ENCODE results near the gene CLEC18B.
"Not testable (repeated sequence)": the region's sequence is repeated elsewhere in the genome, so short reads cannot be mapped to it uniquely, and the experiment has no call there.

The CLEC18B gene
- total RNA-seq = 0 to 2.6 (median 0.11) reads per million in 17 experiments

- DNase-seq = not testable (repeated sequence)
Measured at GRCh38 chr16:74420612-74421481, at the start of gene CLEC18B. Gene CLEC18B, minus strand, starts transcription at chr16:74421478. Its CDS starts 208 bp downstream, at chr16:74421270.

GRCh38 chr16:74469946-74470478 is 48.7 kb upstream of the CLEC18B start:
- no peak for DNase-seq

GRCh38 chr16:74468807-74469525 is 47.7 kb upstream of the CLEC18B start:
- no peak for DNase-seq

GRCh38 chr16:74466872-74467271 is 45.6 kb upstream of the CLEC18B start:
- no peak for DNase-seq

- DNase-seq = no peak
Measured at GRCh38 chr16:74465851-74466685, 44.8 kb upstream of the CLEC18B start.

GRCh38 chr16:74465281-74465680 is 44.0 kb upstream of the CLEC18B start:
- DNase-seq = no peak

- no peak for DNase-seq
Measured at GRCh38 chr16:74463888-74464287, 42.6 kb upstream of the CLEC18B start.

GRCh38 chr16:74462361-74462760 is 41.1 kb upstream of the CLEC18B start:
- DNase-seq = no peak

GRCh38 chr16:74461826-74462225 is 40.5 kb upstream of the CLEC18B start:
- no peak for DNase-seq

GRCh38 chr16:74460542-74460941 is 39.3 kb upstream of the CLEC18B start:
- DNase-seq = no peak

GRCh38 chr16:74456290-74456625 is 35.0 kb upstream of the CLEC18B start:
- DNase-seq = no peak

GRCh38 chr16:74455619-74456289 is 34.5 kb upstream of the CLEC18B start:
- DNase-seq = no peak

- DNase-seq = no peak
Measured at GRCh38 chr16:74455213-74455612, 33.9 kb upstream of the CLEC18B start.

- DNase-seq = no peak
Measured at GRCh38 chr16:74451951-74452758, 30.9 kb upstream of the CLEC18B start.

- no peak for DNase-seq
Measured at GRCh38 chr16:74450967-74451760, 29.9 kb upstream of the CLEC18B start.

GRCh38 chr16:74450236-74450635 is 29.0 kb upstream of the CLEC18B start:
- no peak for DNase-seq

- DNase-seq = no peak
Measured at GRCh38 chr16:74449470-74449869, 28.2 kb upstream of the CLEC18B start.

- peak; percentile 74 to 91 (median 86) for DNase-seq
Measured at GRCh38 chr16:74448990-74449389, 27.7 kb upstream of the CLEC18B start.

GRCh38 chr16:74447578-74447977 is 26.3 kb upstream of the CLEC18B start:
- DNase-seq = no peak

GRCh38 chr16:74446866-74447265 is 25.6 kb upstream of the CLEC18B start:
- DNase-seq = no peak

Data from suppressor macrophage (primary cell).